NOMO-1 treated with DMSO at 0.1 percent for 48 hours (cell line): Measurements from ENCODE around the gene ACAP2.
A peak's percentile ranks its signal among the peaks of the same experiment; 100 is the strongest.
"Not testable (repeated sequence)": the region's sequence is repeated elsewhere in the genome, so short reads cannot be mapped to it uniquely, and the experiment has no call there.

ENCODE experiments used
- DNase-seq: peaks from one replicate; lab custom pipeline; 2025; ENCODE audit not compliant: unreplicated experiment; lab: John Stamatoyannopoulos, UW

The ACAP2 gene

GRCh38 chr3:195394700-195395099 lies 48.1 kb downstream of the ACAP2 start:
- no peak for DNase-seq

- no peak for DNase-seq
Observed at GRCh38 chr3:195394024-195394423, 48.8 kb downstream of the ACAP2 start.

GRCh38 chr3:195388380-195388779 lies 54.4 kb downstream of the ACAP2 start:
- DNase-seq, result no peak

- DNase-seq, result no peak
Observed at GRCh38 chr3:195386739-195387138, 56.1 kb downstream of the ACAP2 start.

GRCh38 chr3:195385526-195385925 lies 57.3 kb downstream of the ACAP2 start:
- no peak for DNase-seq

GRCh38 chr3:195384952-195385351 lies 57.9 kb downstream of the ACAP2 start:
- no peak for DNase-seq

GRCh38 chr3:195372220-195372619 lies 70.6 kb downstream of the ACAP2 start:
- DNase-seq, result no peak

- DNase-seq, result peak; percentile 4
Observed at GRCh38 chr3:195366200-195366925, 76.5 kb downstream of the ACAP2 start.

GRCh38 chr3:195365371-195365770 lies 77.4 kb downstream of the ACAP2 start:
- no peak for DNase-seq

GRCh38 chr3:195357797-195358196 lies 85.0 kb downstream of the ACAP2 start:
- not testable (repeated sequence) for DNase-seq

- DNase-seq, result no peak
Observed at GRCh38 chr3:195356151-195357086, 86.4 kb downstream of the ACAP2 start.

GRCh38 chr3:195354009-195354408 lies 88.8 kb downstream of the ACAP2 start:
- DNase-seq, result not testable (repeated sequence)

- no peak for DNase-seq
Observed at GRCh38 chr3:195352895-195353488, 89.8 kb downstream of the ACAP2 start.

- DNase-seq, result no peak
Observed at GRCh38 chr3:195348426-195349115, 94.2 kb downstream of the ACAP2 start.

GRCh38 chr3:195337747-195338146 lies 105.1 kb downstream of the ACAP2 start:
- no peak for DNase-seq

GRCh38 chr3:195334967-195335366 lies 107.9 kb downstream of the ACAP2 start:
- no peak for DNase-seq

- DNase-seq, result no peak
Observed at GRCh38 chr3:195319060-195319459, 123.8 kb downstream of the ACAP2 start.

GRCh38 chr3:195312714-195313113 lies 130.1 kb downstream of the ACAP2 start:
- no peak for DNase-seq

GRCh38 chr3:195307711-195308110 lies 135.1 kb downstream of the ACAP2 start:
- DNase-seq, result no peak

- DNase-seq, result no peak
Observed at GRCh38 chr3:195306369-195306768, 136.5 kb downstream of the ACAP2 start.

- DNase-seq, result no peak
Observed at GRCh38 chr3:195302431-195302830, 140.4 kb downstream of the ACAP2 start.
